GM19463 (cell line): ENCODE measurements around the gene EVPL.
"Not testable (repeated sequence)": the region's sequence is repeated elsewhere in the genome, so short reads cannot be mapped to it uniquely, and the experiment has no call there.

Experiments used
- ATAC-seq: cut with Tn5 transposase; IDR thresholded peaks from one replicate; pipeline ENCODE4 v1.9.1; 2021; ENCODE audit warnings: mild to moderate bottlenecking, moderate library complexity; ENCODE audit not compliant: unreplicated experiment

The EVPL gene

DNA sequence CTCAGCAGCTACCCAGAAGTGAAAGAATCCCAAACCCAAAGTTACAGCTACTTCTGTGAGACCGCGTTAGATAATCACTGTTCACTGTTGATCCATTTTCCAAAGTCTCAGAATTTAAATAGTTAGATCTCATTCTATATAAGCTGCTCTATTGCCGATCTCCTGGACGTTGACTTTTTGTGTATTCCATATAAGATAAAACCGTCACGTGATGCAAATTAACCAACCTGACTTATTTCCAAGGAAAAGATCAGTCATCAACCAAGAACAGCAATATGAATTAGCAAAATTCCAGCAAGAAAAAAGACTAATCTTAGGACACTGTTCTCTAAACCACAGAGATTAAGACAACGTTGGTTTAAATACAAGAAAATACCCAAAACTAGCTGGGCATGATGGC, 56.5 kb downstream of the EVPL start:
- ATAC-seq, result no peak

DNA sequence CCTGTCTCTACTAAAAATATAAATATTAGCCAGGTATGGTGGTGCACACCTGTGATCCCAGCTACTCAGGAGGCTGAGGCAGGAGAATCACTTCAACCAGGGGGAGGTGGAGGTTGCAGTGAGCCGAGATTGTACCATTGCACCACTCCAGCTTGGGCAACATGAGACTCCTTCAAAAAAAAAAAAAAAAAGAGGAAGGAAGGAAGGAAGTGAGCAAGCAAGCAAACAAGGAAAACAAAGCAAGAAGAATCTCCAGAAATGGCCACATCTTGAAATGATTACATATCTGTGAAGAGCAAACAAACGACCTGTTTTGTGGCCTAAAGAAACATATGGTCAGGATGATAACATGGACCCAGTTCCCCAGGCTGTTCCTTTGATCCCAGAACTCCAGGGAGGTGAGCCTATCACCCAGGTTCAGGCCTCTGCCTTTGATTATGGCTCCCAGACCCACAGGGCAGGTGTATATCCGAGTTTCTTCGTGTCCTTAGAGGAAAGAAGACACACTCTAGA, 57.0 kb downstream of the EVPL start:
- no peak for ATAC-seq

DNA sequence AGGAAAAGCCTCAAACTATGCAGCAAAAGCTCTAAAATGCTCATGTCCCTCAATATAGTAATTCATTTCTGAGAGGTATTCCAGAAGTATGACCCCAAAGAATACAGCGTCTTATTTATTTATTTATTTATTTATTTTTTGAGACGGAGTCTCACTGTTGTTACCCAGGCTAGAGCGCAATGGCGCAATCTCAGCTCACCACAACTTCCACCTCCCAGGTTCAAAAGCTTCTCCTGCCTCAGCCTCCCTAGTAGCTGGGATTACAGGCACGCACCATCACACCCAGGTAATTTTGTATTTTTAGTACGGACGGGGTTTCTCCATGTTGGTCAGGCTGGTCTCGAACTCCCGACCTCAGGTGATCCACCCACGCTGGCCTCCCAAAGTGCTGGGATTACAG, 58.1 kb downstream of the EVPL start:
- not testable (repeated sequence) for ATAC-seq

DNA sequence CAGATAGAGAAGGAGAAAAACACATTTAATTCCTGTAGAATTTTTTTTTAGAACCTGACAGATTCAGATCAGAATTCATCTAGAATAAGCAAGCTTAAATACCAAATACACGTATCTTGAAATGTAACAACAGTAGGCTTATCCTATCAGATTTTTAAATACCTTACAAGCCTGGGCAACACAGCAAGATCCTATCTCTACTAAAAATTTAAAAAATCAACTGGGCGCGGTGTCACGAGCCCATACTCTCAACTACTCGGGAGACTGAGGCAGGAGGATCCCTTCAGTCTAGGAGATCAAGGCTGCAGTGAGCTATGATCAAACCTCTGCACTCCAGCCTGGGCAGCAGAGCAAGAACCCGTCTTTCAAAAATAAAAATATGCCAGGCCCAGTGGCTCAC, 61.6 kb downstream of the EVPL start:
- no peak for ATAC-seq

DNA sequence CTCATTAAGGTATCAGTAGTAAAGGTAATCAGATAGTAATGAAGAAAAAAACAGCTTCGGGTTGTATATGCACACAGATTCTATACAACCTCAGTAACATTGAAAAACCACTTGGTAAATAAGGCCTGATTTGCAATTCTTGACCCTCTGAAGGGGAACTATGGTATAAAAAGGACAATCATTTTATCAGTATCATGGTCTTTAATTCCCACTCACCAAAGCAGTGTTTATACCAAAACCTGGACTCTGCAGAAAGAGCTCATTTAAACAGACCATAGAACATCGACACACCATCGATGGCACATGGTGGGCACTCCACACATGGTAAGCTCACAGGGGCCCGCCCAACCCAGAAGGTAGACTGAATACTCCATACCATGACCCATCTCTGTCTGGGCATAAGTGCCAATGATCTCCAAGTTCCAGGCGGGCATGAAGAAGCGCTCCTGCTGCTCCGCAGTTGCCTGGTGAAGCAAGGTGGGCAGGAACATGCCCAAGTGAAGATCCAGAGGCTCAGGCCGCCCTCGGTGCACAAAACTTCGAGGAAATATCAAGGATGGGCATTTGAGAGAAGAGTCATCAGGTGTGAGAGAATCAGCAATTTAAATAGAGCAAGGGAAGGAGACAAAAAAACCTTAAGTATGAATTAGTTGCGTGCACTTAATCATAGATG, 67.1 kb downstream of the EVPL start:
- ATAC-seq, result no peak

DNA sequence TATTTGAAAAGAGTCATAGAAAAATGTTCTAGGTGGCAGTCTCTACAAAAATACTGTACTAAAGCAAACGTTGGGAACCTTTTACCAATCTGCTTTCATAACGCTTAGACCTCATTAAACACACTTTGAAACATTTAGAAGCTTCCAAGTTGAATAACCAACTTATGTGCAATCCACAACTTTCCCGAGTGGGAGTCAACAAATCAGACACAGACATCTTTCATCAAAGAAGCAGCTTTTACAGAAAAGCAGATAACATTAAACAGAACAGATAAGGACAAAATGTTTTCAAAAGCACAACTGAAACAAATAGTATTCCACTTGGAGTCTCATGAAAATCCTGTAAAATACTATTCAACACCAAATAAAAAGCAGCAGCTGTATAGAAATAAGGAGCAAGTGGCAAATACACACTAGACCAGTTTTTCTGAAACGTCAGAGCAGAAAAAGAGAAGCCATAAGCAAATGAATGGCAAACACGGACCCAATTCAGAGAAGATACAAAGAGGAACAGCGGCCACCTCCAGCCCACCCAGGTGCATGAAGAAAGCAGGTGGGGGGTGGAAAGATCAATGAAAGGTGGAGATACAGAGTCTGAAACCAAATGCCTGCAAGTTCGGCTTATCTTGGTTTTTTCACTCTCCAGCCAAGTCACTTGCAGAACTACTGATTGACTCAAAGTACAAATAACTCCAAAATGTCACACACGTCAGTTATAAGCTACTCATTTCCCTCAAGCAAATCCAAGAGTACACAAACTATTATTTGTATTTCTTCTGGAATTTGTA, 67.9 kb downstream of the EVPL start:
- no peak for ATAC-seq
